Measurements from ENCODE around the gene FGF14. TPM values are rescaled to one million over a fixed set of nuclear protein-coding genes. Genes with fewer than 3 reads are reported as not detected.

Gene FGF14
- total RNA-seq, 4 donors from 2014 or later: 0.36 to 1.9 (median 0.45) TPM

DNA sequence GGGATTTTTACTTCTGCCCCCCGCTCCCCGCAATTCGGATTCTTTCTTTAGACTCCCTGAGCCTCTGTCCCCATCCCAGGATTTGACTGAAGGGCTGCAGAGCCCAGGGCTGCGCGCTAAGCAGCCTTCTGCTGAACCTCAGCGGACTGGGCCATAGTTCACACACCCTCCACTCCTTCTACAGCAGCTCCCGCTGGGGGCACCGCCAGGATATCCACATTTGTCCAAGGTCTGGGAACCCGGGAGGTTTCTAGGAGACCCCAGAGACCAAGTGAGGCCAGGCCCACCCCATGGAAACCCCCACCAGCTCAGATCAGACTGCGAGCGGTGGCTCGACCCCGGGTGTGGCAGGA is 486.1 kb downstream of the FGF14 start:
- DNase-seq (ENCODE audit: low spot score in 2 of 2): no peak
- WGBS, 2 donors: 10 to 16% methylated on average over 11 to 13 of the region's 13 CpGs
- H3K4me3 ChIP-seq (ENCODE audit: low read depth, poor library complexity, severe bottlenecking): no peak overlapping the region
- TF ChIP-seq POLR2A (IDR thresholded peaks at IDR 0.05): no peak
- TF ChIP-seq, protein P1, sequence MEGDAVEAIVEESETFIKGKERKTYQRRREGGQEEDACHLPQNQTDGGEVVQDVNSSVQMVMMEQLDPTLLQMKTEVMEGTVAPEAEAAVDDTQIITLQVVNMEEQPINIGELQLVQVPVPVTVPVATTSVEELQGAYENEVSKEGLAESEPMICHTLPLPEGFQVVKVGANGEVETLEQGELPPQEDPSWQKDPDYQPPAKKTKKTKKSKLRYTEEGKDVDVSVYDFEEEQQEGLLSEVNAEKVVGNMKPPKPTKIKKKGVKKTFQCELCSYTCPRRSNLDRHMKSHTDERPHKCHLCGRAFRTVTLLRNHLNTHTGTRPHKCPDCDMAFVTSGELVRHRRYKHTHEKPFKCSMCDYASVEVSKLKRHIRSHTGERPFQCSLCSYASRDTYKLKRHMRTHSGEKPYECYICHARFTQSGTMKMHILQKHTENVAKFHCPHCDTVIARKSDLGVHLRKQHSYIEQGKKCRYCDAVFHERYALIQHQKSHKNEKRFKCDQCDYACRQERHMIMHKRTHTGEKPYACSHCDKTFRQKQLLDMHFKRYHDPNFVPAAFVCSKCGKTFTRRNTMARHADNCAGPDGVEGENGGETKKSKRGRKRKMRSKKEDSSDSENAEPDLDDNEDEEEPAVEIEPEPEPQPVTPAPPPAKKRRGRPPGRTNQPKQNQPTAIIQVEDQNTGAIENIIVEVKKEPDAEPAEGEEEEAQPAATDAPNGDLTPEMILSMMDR (IDR thresholded peaks at IDR 0.05): no peak
- intact Hi-C loops (cut with DNase I; ENCODE audit: low total_unique reads): no loop called here

DNA sequence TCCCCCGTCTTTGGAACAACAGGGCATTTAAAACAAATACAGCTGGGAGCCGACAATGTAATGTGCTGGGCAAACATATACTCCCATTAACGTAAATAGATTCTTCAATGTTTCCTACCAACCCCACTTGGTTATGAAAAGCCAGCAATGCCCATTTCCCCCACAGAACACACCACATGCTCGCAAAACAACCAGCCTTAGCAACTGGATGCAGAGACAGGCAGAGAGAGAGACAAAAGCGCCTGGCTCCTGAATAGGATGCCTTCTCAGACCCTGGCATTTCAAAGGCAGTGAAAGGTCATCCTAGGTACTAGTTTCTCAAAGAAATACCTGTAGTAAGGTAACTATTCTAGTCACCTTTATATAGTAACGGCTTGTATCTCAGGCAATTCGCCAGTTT is 486.5 kb downstream of the FGF14 start:
- intact Hi-C loops (cut with DNase I; ENCODE audit: low total_unique reads): no loop called here
- 45 to 47% methylated on average over 7 of the region's 7 CpGs for WGBS, 2 donors
- TF ChIP-seq POLR2A (IDR thresholded peaks at IDR 0.05): no peak
- TF ChIP-seq, protein P1 (IDR thresholded peaks at IDR 0.05): no peak
- H3K4me3 ChIP-seq (ENCODE audit: low read depth, poor library complexity, severe bottlenecking): no peak overlapping the region
- DNase-seq (ENCODE audit: low spot score in 2 of 2): no peak

DNA sequence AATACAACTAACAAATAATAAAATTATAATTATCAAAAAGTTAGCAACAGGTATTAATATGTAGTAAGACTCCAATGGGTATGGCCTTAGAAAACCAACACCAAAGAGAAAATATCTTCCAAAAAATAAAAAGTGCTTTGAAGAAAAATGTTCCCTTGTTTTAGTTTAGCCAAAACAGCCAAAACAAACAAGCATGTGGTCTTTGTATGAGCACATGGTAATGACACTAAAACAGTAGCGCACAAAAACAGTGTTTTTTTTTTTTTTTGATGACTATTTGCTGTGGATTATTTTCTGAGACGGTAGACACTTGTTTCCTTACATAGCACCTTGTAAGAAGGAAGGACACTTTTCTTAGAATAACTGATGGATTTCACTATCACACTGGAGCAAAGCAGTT is 490.1 kb downstream of the FGF14 start:
- WGBS, 2 donors: 79 to 88% methylated on average over 2 of the region's 2 CpGs
- no peak for TF ChIP-seq POLR2A (IDR thresholded peaks at IDR 0.05)
- TF ChIP-seq, protein P1 (IDR thresholded peaks at IDR 0.05): no peak
- DNase-seq (ENCODE audit: low spot score in 2 of 2): no peak
- no peak overlapping the region for H3K4me3 ChIP-seq (ENCODE audit: low read depth, poor library complexity, severe bottlenecking)
- intact Hi-C loops (cut with DNase I; ENCODE audit: low total_unique reads): no loop called here

- intact Hi-C loops (cut with DNase I; ENCODE audit: low total_unique reads): no loop called here
- H3K4me3 ChIP-seq (ENCODE audit: low read depth, poor library complexity, severe bottlenecking): no peak overlapping the region
- 55 to 67% methylated on average over 3 of the region's 3 CpGs for WGBS, 2 donors
- no peak for TF ChIP-seq POLR2A (IDR thresholded peaks at IDR 0.05)
- TF ChIP-seq, protein P1 (IDR thresholded peaks at IDR 0.05): no peak
- DNase-seq (ENCODE audit: low spot score in 2 of 2): no peak
Observed at GRCh38 chr13:101903890-101904289, 498.0 kb downstream of the FGF14 start.

- DNase-seq (ENCODE audit: low spot score in 2 of 2): no peak
- intact Hi-C loops (cut with DNase I; ENCODE audit: low total_unique reads): no loop called here
- TF ChIP-seq, protein P1 (IDR thresholded peaks at IDR 0.05): no peak
- no peak for TF ChIP-seq POLR2A (IDR thresholded peaks at IDR 0.05)
- H3K4me3 ChIP-seq (ENCODE audit: low read depth, poor library complexity, severe bottlenecking): no peak overlapping the region
Observed at GRCh38 chr13:101898676-101899075, 503.2 kb downstream of the FGF14 start.

- TF ChIP-seq, protein P1 (IDR thresholded peaks at IDR 0.05): no peak
- no peak for TF ChIP-seq POLR2A (IDR thresholded peaks at IDR 0.05)
- H3K4me3 ChIP-seq (ENCODE audit: low read depth, poor library complexity, severe bottlenecking): no peak overlapping the region
- DNase-seq (ENCODE audit: low spot score in 2 of 2): no peak
- WGBS, 2 donors: 66 to 74% methylated on average over 2 of the region's 2 CpGs
- intact Hi-C loops (cut with DNase I; ENCODE audit: low total_unique reads): no loop called here
Observed at GRCh38 chr13:101896541-101896940, 505.3 kb downstream of the FGF14 start.

All from lower leg skin (tissue), 4 donors.